ENCODE results near the gene SUMO3. TPM values are rescaled to one million over a fixed set of nuclear protein-coding genes. Genes with fewer than 3 reads are reported as not detected.

Gene SUMO3
- total and polyA plus RNA-seq, 4 donors: 35.1 to 51.0 (median 40.6) TPM

DNA sequence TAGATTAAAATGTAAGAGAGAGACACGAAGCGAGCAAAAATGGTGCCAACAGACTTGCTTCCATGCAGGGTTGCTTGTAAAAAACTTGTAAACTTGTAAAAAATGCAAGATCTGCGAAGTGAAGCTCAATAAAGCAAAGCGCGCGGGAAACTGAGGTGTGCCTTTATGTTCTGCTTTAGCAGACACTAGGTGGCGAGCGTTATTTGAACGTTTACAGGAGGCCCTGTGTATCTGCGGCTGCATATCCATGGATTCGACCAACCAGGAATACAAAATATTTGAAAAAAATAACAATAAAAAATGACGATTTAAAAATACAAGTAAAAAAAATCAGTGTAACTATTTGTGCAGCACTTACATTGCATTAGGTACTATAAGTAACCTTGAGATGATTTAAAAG lies 17.8 kb downstream of the SUMO3 start:
- peaks cover 7 to 37% (median 25%) of the 10 kb centered on the region in 4 donors for H3K4me1 ChIP-seq (ENCODE audit: control insufficient read depth in 4 of 4, insufficient read depth in 4 of 4, low read length in 3 of 4)
- no peak overlapping the region for H3K27ac ChIP-seq (ENCODE audit: low read depth in 1 of 2, low read length in 2 of 2)
- H3K4me3 ChIP-seq (ENCODE audit: low read depth in 1 of 3, low read length in 3 of 3): no peak overlapping the region
- H3K36me3 ChIP-seq (ENCODE audit: control insufficient read depth in 4 of 4, insufficient read depth in 3 of 4, low read depth in 1 of 4, low read length in 3 of 4): peaks cover 0 to 8% (median 1%) of the 10 kb centered on the region in 4 donors
- no peak for DNase-seq (ENCODE audit: low spot score)
- WGBS: 62% methylated on average over 12 of the region's 12 CpGs
- TF ChIP-seq RAD21 (IDR thresholded peaks at IDR 0.05): peak in 1 of 2 donors; percentile 33
- no peak for TF ChIP-seq FOXA2 (IDR thresholded peaks at IDR 0.05)
- no peaks in the 10 kb centered on the region for H3K9me3 ChIP-seq (ENCODE audit: control insufficient read depth in 4 of 4, low read length in 3 of 4)
- no peak overlapping the region for H3K9ac ChIP-seq (ENCODE audit: low read depth in 1 of 2, low read length in 2 of 2)
- H3K27me3 ChIP-seq (ENCODE audit: control insufficient read depth in 4 of 4, insufficient read depth in 4 of 4, low read length in 3 of 4): no peaks in the 10 kb centered on the region

DNA sequence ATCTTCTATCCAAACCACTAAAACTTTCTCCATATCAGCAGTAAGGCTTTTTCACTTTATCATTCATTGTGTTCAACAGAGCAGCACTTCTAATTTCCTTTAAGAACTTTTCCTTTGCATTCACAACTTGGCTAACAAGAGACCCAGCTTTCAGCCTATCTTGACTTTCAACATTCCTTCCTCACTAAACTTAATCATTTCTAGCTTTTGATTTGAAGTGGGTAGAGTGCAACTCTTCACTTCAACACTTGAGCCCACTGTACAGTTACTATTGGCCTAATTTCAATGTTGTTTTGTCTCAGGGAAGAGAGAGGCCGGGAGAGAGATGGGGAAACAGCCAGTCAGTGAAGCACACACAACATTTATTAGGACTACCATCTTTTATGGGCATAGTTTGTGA lies 18.2 kb downstream of the SUMO3 start:
- WGBS: 82% methylated on average over 1 of the region's 1 CpG

DNA sequence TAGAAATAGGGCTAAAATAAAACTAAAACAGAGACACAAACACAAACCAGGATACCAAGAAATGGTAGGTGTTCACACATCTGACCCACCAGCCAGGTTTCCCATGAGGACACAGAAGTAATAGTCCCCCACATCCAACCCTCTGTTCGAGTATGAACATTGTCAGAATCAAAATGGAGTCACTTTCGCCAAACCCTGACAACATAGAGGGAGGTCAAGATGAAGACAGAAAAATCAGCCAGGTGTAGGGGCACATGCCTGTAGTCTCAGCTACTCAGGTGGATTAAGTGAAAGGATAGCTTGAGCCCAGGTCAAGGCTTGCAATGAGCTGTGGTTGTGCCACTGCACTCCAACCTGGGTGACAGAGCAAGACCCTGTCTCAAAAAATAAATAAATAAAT lies 20.1 kb downstream of the SUMO3 start:
- TF ChIP-seq RAD21 (IDR thresholded peaks at IDR 0.05) (no peak), HNF4A (conservative IDR thresholded peaks at IDR 0.05) (no peak), RXRA (IDR thresholded peaks at IDR 0.05) (no peak)
- TF ChIP-seq, protein P1, sequence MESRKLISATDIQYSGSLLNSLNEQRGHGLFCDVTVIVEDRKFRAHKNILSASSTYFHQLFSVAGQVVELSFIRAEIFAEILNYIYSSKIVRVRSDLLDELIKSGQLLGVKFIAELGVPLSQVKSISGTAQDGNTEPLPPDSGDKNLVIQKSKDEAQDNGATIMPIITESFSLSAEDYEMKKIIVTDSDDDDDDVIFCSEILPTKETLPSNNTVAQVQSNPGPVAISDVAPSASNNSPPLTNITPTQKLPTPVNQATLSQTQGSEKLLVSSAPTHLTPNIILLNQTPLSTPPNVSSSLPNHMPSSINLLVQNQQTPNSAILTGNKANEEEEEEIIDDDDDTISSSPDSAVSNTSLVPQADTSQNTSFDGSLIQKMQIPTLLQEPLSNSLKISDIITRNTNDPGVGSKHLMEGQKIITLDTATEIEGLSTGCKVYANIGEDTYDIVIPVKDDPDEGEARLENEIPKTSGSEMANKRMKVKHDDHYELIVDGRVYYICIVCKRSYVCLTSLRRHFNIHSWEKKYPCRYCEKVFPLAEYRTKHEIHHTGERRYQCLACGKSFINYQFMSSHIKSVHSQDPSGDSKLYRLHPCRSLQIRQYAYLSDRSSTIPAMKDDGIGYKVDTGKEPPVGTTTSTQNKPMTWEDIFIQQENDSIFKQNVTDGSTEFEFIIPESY (IDR thresholded peaks at IDR 0.05): no peak
- no peak overlapping the region for H3K27ac ChIP-seq (ENCODE audit: low read depth in 1 of 2, low read length in 2 of 2)

More for the DNA sequence above, 18.2 kb downstream of the SUMO3 start:
- Histone ChIP-seq H3K9ac (ENCODE audit: low read depth in 1 of 2, low read length in 2 of 2) (no peak overlapping the region), H3K27ac (ENCODE audit: low read depth in 1 of 2, low read length in 2 of 2) (no peak overlapping the region), H3K4me1 (ENCODE audit: control insufficient read depth in 4 of 4, insufficient read depth in 4 of 4, low read length in 3 of 4) (peaks cover 7 to 32% (median 23%) of the 10 kb centered on the region in 4 donors), H3K9me3 (ENCODE audit: control insufficient read depth in 4 of 4, low read length in 3 of 4) (no peaks in the 10 kb centered on the region), H3K27me3 (ENCODE audit: control insufficient read depth in 4 of 4, insufficient read depth in 4 of 4, low read length in 3 of 4) (no peaks in the 10 kb centered on the region), H3K4me3 (ENCODE audit: low read depth in 1 of 3, low read length in 3 of 3) (no peak overlapping the region), H3K36me3 (ENCODE audit: control insufficient read depth in 4 of 4, insufficient read depth in 3 of 4, low read depth in 1 of 4, low read length in 3 of 4) (peaks cover 0 to 8% (median 1%) of the 10 kb centered on the region in 4 donors)
- TF ChIP-seq GABPA (IDR thresholded peaks at IDR 0.05 in 1 of 2, conservative IDR thresholded peaks at IDR 0.05 in 1 of 2): no peak
- TF ChIP-seq, protein P2, sequence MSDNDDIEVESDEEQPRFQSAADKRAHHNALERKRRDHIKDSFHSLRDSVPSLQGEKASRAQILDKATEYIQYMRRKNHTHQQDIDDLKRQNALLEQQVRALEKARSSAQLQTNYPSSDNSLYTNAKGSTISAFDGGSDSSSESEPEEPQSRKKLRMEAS (IDR thresholded peaks at IDR 0.05): no peak
- TF ChIP-seq, protein P3, sequence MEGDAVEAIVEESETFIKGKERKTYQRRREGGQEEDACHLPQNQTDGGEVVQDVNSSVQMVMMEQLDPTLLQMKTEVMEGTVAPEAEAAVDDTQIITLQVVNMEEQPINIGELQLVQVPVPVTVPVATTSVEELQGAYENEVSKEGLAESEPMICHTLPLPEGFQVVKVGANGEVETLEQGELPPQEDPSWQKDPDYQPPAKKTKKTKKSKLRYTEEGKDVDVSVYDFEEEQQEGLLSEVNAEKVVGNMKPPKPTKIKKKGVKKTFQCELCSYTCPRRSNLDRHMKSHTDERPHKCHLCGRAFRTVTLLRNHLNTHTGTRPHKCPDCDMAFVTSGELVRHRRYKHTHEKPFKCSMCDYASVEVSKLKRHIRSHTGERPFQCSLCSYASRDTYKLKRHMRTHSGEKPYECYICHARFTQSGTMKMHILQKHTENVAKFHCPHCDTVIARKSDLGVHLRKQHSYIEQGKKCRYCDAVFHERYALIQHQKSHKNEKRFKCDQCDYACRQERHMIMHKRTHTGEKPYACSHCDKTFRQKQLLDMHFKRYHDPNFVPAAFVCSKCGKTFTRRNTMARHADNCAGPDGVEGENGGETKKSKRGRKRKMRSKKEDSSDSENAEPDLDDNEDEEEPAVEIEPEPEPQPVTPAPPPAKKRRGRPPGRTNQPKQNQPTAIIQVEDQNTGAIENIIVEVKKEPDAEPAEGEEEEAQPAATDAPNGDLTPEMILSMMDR (IDR thresholded peaks at IDR 0.05; ENCODE audit: low read depth, low read length, missing input control): no peak
- DNase-seq (ENCODE audit: low spot score): no peak

DNA sequence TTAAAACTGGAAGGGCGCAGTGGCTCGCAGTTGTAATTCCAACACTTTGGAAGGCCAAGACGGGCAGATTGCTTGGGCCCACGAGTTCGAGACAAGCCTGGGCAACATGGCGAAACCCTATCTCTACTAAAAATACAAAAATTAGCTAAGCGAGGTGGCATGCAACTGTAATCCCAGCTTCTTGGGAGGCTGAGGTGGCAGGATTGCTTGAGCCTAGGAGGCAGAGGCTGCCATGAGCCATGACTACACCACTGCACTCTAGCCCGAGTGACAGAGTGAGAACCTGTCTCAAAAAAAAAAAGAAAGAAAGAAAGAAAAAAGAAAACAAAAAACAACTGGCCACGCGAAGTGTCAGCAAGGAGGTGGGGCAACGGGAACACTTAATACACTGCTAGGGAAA lies 22.5 kb downstream of the SUMO3 start:
- Histone ChIP-seq H3K4me3 (ENCODE audit: low read depth in 1 of 3, low read length in 3 of 3) (no peak overlapping the region), H3K27ac (ENCODE audit: low read depth in 1 of 2, low read length in 2 of 2) (no peak overlapping the region), H3K9ac (ENCODE audit: low read depth in 1 of 2, low read length in 2 of 2) (no peak overlapping the region), H3K4me1 (ENCODE audit: control insufficient read depth in 4 of 4, insufficient read depth in 4 of 4, low read length in 3 of 4) (peaks cover 7 to 41% (median 34%) of the 10 kb centered on the region in 4 donors), H3K27me3 (ENCODE audit: control insufficient read depth in 4 of 4, insufficient read depth in 4 of 4, low read length in 3 of 4) (no peaks in the 10 kb centered on the region), H3K9me3 (ENCODE audit: control insufficient read depth in 4 of 4, low read length in 3 of 4) (no peaks in the 10 kb centered on the region), H3K36me3 (ENCODE audit: control insufficient read depth in 4 of 4, insufficient read depth in 3 of 4, low read depth in 1 of 4, low read length in 3 of 4) (peaks cover 0 to 8% (median 1%) of the 10 kb centered on the region in 4 donors)
- no peak for DNase-seq (ENCODE audit: low spot score)
- 96% methylated on average over 11 of the region's 11 CpGs for WGBS
- TF ChIP-seq NR2F2 (IDR thresholded peaks at IDR 0.05) (no peak), TAF1 (conservative IDR thresholded peaks at IDR 0.05) (no peak)
- TF ChIP-seq, protein P4, sequence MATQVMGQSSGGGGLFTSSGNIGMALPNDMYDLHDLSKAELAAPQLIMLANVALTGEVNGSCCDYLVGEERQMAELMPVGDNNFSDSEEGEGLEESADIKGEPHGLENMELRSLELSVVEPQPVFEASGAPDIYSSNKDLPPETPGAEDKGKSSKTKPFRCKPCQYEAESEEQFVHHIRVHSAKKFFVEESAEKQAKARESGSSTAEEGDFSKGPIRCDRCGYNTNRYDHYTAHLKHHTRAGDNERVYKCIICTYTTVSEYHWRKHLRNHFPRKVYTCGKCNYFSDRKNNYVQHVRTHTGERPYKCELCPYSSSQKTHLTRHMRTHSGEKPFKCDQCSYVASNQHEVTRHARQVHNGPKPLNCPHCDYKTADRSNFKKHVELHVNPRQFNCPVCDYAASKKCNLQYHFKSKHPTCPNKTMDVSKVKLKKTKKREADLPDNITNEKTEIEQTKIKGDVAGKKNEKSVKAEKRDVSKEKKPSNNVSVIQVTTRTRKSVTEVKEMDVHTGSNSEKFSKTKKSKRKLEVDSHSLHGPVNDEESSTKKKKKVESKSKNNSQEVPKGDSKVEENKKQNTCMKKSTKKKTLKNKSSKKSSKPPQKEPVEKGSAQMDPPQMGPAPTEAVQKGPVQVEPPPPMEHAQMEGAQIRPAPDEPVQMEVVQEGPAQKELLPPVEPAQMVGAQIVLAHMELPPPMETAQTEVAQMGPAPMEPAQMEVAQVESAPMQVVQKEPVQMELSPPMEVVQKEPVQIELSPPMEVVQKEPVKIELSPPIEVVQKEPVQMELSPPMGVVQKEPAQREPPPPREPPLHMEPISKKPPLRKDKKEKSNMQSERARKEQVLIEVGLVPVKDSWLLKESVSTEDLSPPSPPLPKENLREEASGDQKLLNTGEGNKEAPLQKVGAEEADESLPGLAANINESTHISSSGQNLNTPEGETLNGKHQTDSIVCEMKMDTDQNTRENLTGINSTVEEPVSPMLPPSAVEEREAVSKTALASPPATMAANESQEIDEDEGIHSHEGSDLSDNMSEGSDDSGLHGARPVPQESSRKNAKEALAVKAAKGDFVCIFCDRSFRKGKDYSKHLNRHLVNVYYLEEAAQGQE (IDR thresholded peaks at IDR 0.05): no peak

More for the DNA sequence above, 20.1 kb downstream of the SUMO3 start:
- Histone ChIP-seq H3K4me1 (ENCODE audit: control insufficient read depth in 4 of 4, insufficient read depth in 4 of 4, low read length in 3 of 4) (peaks cover 7 to 41% (median 35%) of the 10 kb centered on the region in 4 donors), H3K27me3 (ENCODE audit: control insufficient read depth in 4 of 4, insufficient read depth in 4 of 4, low read length in 3 of 4) (no peaks in the 10 kb centered on the region), H3K36me3 (ENCODE audit: control insufficient read depth in 4 of 4, insufficient read depth in 3 of 4, low read depth in 1 of 4, low read length in 3 of 4) (peaks cover 0 to 8% (median 1%) of the 10 kb centered on the region in 4 donors), H3K9me3 (ENCODE audit: control insufficient read depth in 4 of 4, low read length in 3 of 4) (no peaks in the 10 kb centered on the region), H3K4me3 (ENCODE audit: low read depth in 1 of 3, low read length in 3 of 3) (no peak overlapping the region), H3K9ac (ENCODE audit: low read depth in 1 of 2, low read length in 2 of 2) (no peak overlapping the region)
- DNase-seq (ENCODE audit: low spot score): no peak
- WGBS: 98% methylated on average over 2 of the region's 2 CpGs
